CD8-positive, alpha-beta memory T cell (primary cell): ENCODE results near the gene LAMB3. TPM values are rescaled to one million over a fixed set of nuclear protein-coding genes. Genes with fewer than 3 reads are reported as not detected.

Experiments
- CTCF ChIA-PET: fragments of 350-600 bp; sonication (Branson Sonifier 250); formaldehyde crosslinking; loops from one replicate; lab custom pipeline; 2021; ENCODE audit warnings: antibody characterized with exemption; lab: Charles Lee
- POLR2A ChIA-PET: fragments of 350-600 bp; sonication (Branson Sonifier 250); formaldehyde crosslinking; loops from one replicate; lab custom pipeline; 2021; ENCODE audit warnings: antibody characterized with exemption; lab: Charles Lee
- DNase-seq, 5 donors: peaks; one replicate each; pipeline versions ENCODE4 v3.0.0 to v3.0.0-alpha.2; 2020 to 2022; ENCODE audit warnings: mixed read lengths in 1 of 5
- H3K27ac ChIP-seq: one replicate; pipeline ENCODE4 v1.7.0; 2013; ENCODE audit warnings: low read depth, mild to moderate bottlenecking, low read length, moderate library complexity
- H3K27me3 ChIP-seq: 2 replicates; pipeline ENCODE4 v1.7.0; 2013; ENCODE audit warnings: low read length, mild to moderate bottlenecking; ENCODE audit not compliant: insufficient read depth, poor library complexity, severe bottlenecking
- H3K36me3 ChIP-seq: 2 replicates; pipeline ENCODE4 v1.7.0; 2013; ENCODE audit warnings: mild to moderate bottlenecking, low read length, moderate library complexity; ENCODE audit not compliant: insufficient read depth
- H3K4me1 ChIP-seq: 2 replicates; pipeline ENCODE4 v1.7.0; 2013; ENCODE audit warnings: mild to moderate bottlenecking, low read length, moderate library complexity; ENCODE audit not compliant: insufficient read depth
- H3K4me3 ChIP-seq: 2 replicates; pipeline ENCODE4 v1.7.0; 2013; ENCODE audit warnings: mild to moderate bottlenecking, low read length
- H3K9me3 ChIP-seq: 2 replicates; pipeline ENCODE4 v1.7.0; 2013; ENCODE audit warnings: mild to moderate bottlenecking, low read length
- H3K27ac Mint-ChIP-seq, 8 donors: one replicate each; pipeline ENCODE4 v1.8.0; 2020 to 2021; ENCODE audit warnings: mixed read lengths in 8 of 8, mild to moderate bottlenecking in 6 of 8, inconsistent platforms in 3 of 8, moderate library complexity in 3 of 8
- H3K27me3 Mint-ChIP-seq, 2 donors: one replicate each; pipeline ENCODE4 v1.8.0; 2020 to 2021; ENCODE audit warnings: mixed read lengths in 2 of 2, mild to moderate bottlenecking in 1 of 2, moderate library complexity in 1 of 2
- H3K36me3 Mint-ChIP-seq, 3 donors: one replicate each; pipeline ENCODE4 v1.8.0; 2020 to 2021; ENCODE audit warnings: mixed read lengths in 3 of 3, inconsistent platforms in 1 of 3, mild to moderate bottlenecking in 1 of 3
- H3K4me1 Mint-ChIP-seq, 3 donors: one replicate each; pipeline ENCODE4 v1.8.0; 2020 to 2021; ENCODE audit warnings: mixed read lengths in 3 of 3, inconsistent platforms in 1 of 3, mild to moderate bottlenecking in 1 of 3
- H3K4me3 Mint-ChIP-seq, 7 donors: one replicate each; pipeline ENCODE4 v1.8.0; 2020 to 2021; ENCODE audit warnings: mixed read lengths in 7 of 7, mild to moderate bottlenecking in 6 of 7, moderate library complexity in 4 of 7, inconsistent platforms in 2 of 7
- H3K9me3 Mint-ChIP-seq, 5 donors: one replicate each; pipeline ENCODE4 v1.8.0; 2020 to 2022; ENCODE audit warnings: mixed read lengths in 5 of 5, mild to moderate bottlenecking in 3 of 5, moderate library complexity in 2 of 5, inconsistent platforms in 1 of 5
- polyA plus RNA-seq: library from polyadenylated mRNA; unstranded; fragments of 300-500 nt; fragmentation: Illumina TruSeq; gene quantifications from one replicate; pipeline ENCODE4 v1.2.3, GENCODE V29; 2021
- total RNA-seq, 2 experiments: library from RNA; stranded (reverse); gene quantifications; one replicate each; pipeline ENCODE4 v1.2.3, GENCODE V29; 2021

The LAMB3 gene
- total and polyA plus RNA-seq, 3 experiments from 2014 or later = 0.28 to 1.3 (median 0.92) TPM

GRCh38 chr1:209589440-209589839, 62.8 kb downstream of the LAMB3 start:
- POLR2A ChIA-PET = no interaction called here
- H3K4me1 ChIP-seq = no peaks in the 10 kb centered on the region
- Mint-ChIP-seq H3K4me3 (no peak overlapping the region), H3K9me3 (no peaks in the 10 kb centered on the region), H3K27me3 (peaks cover 25 to 77% of the 10 kb centered on the region in 2 donors), H3K36me3 (no peaks in the 10 kb centered on the region), H3K27ac (no peak overlapping the region), H3K4me1 (no peaks in the 10 kb centered on the region)
- H3K9me3 ChIP-seq = no peaks in the 10 kb centered on the region
- H3K27me3 ChIP-seq = no peaks in the 10 kb centered on the region
- H3K27ac ChIP-seq = no peak overlapping the region
- no peak for DNase-seq
- H3K36me3 ChIP-seq = no peaks in the 10 kb centered on the region
- no peak overlapping the region for H3K4me3 ChIP-seq
- CTCF ChIA-PET = interaction anchor here (1.2 kb wide), 1 partner anchor 12 kb away, joined by 6 read pairs; no protein-coding TSS in a partner anchor

DNA sequence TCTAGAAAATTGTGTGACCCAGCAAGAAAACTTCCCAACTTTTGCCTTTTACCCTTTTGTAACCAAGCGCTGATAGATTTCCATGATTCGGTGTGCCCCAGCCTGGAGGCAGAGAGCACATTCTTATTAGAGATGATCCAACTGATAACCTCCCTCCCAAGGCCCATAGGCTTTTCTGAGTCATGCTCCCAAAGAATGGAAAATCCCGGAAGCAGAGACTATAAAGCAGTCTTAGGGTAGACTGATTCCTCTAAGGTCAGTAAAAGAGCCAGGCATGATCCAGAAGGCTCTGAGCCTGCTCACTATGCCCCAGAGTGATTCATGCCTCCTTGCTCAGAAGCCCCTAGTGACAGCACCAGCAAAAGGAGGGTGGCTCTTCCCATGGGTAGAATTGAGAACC, 64.4 kb downstream of the LAMB3 start:
- no peaks in the 10 kb centered on the region for H3K9me3 ChIP-seq
- H3K36me3 Mint-ChIP-seq = no peaks in the 10 kb centered on the region
- no peak for DNase-seq

GRCh38 chr1:209586221-209586740, 65.9 kb downstream of the LAMB3 start:
- H3K4me3 ChIP-seq = no peak overlapping the region
- DNase-seq = no peak
- Mint-ChIP-seq H3K4me1 (no peaks in the 10 kb centered on the region), H3K9me3 (no peaks in the 10 kb centered on the region), H3K36me3 (no peaks in the 10 kb centered on the region), H3K4me3 (no peak overlapping the region), H3K27me3 (peaks cover 13 to 54% of the 10 kb centered on the region in 2 donors), H3K27ac (peak overlapping the region in 1 of 8 donors; percentile 9)
- H3K27me3 ChIP-seq = no peaks in the 10 kb centered on the region
- no peaks in the 10 kb centered on the region for H3K4me1 ChIP-seq
- POLR2A ChIA-PET = no interaction called here
- CTCF ChIA-PET = interaction anchor here (1.7 to 2.5 kb wide), 2 partner anchors 9 to 17 kb away, joined by 4 to 7 read pairs; no protein-coding TSS in a partner anchor
- no peak overlapping the region for H3K27ac ChIP-seq
- H3K36me3 ChIP-seq = no peaks in the 10 kb centered on the region
- no peaks in the 10 kb centered on the region for H3K9me3 ChIP-seq

More for the DNA sequence above, 64.4 kb downstream of the LAMB3 start:
- H3K4me1 ChIP-seq = no peaks in the 10 kb centered on the region
- POLR2A ChIA-PET = no interaction called here
- H3K4me3 Mint-ChIP-seq = no peak overlapping the region
- no peaks in the 10 kb centered on the region for H3K9me3 Mint-ChIP-seq
- H3K27me3 ChIP-seq = no peaks in the 10 kb centered on the region
- H3K4me1 Mint-ChIP-seq = no peaks in the 10 kb centered on the region
- H3K4me3 ChIP-seq = no peak overlapping the region
- no peaks in the 10 kb centered on the region for H3K36me3 ChIP-seq
- no peak overlapping the region for H3K27ac ChIP-seq
- H3K27ac Mint-ChIP-seq = no peak overlapping the region
- CTCF ChIA-PET = interaction anchor here (1.7 kb wide), 1 partner anchor 18 kb away, joined by 4 read pairs; no protein-coding TSS in a partner anchor
- peaks cover 15 to 66% of the 10 kb centered on the region in 2 donors for H3K27me3 Mint-ChIP-seq

DNA sequence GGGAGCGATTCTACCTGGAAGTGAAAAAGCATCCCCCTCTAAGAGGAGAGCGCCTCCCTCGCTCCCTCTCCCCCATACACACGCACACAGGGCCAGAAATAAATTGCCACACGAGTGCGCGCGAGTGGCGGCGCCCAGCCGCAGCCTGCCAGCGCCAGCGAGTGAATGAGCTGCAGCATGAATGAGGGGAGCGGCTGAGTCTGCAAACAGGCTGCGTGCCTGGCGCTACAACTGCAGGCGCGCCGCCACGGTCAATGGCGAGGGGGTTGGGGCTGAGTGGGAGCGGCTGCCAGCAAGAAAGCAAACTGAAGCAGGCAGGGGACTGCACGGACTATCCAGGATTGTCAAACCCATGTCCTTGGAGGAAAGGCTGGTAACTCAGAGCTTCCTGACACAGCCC, 66.6 kb downstream of the LAMB3 start:
- CTCF ChIA-PET = interaction anchor here (1.0 to 2.5 kb wide), 3 partner anchors 9 to 238 kb away, joined by 3 to 7 read pairs (median 3); no protein-coding TSS in a partner anchor
- Mint-ChIP-seq H3K4me1 (no peaks in the 10 kb centered on the region), H3K27me3 (peaks cover 13 to 48% of the 10 kb centered on the region in 2 donors), H3K4me3 (peak overlapping the region in 1 of 7 donors; percentile 27), H3K36me3 (no peaks in the 10 kb centered on the region), H3K27ac (peak overlapping the region in 1 of 8 donors; percentile 9), H3K9me3 (no peaks in the 10 kb centered on the region)
- no peaks in the 10 kb centered on the region for H3K27me3 ChIP-seq
- no peak overlapping the region for H3K27ac ChIP-seq
- no peak for DNase-seq
- no peaks in the 10 kb centered on the region for H3K36me3 ChIP-seq
- no peak overlapping the region for H3K4me3 ChIP-seq
- H3K4me1 ChIP-seq = no peaks in the 10 kb centered on the region
- POLR2A ChIA-PET = no interaction called here
- H3K9me3 ChIP-seq = no peaks in the 10 kb centered on the region

GRCh38 chr1:209585197-209585596, 67.0 kb downstream of the LAMB3 start:
- Histone ChIP-seq H3K36me3 (no peaks in the 10 kb centered on the region), H3K4me3 (no peak overlapping the region), H3K27ac (no peak overlapping the region), H3K4me1 (no peaks in the 10 kb centered on the region), H3K27me3 (no peaks in the 10 kb centered on the region), H3K9me3 (no peaks in the 10 kb centered on the region)
- no peak for DNase-seq
- Mint-ChIP-seq H3K27ac (no peak overlapping the region), H3K27me3 (peaks cover 13 to 43% of the 10 kb centered on the region in 2 donors), H3K36me3 (no peaks in the 10 kb centered on the region), H3K4me1 (no peaks in the 10 kb centered on the region), H3K4me3 (no peak overlapping the region), H3K9me3 (no peaks in the 10 kb centered on the region)
- CTCF ChIA-PET = interaction anchor here (1.0 to 2.5 kb wide), 4 partner anchors 8 to 238 kb away, joined by 3 to 7 read pairs (median 4); no protein-coding TSS in a partner anchor
- POLR2A ChIA-PET = interaction anchor here (0.6 kb wide), 1 partner anchor 956 kb away, joined by 3 read pairs; no protein-coding TSS in a partner anchor

GRCh38 chr1:209584231-209584672, 68.0 kb downstream of the LAMB3 start:
- H3K4me3 Mint-ChIP-seq = no peak overlapping the region
- no peak overlapping the region for H3K27ac ChIP-seq
- no peaks in the 10 kb centered on the region for H3K9me3 Mint-ChIP-seq
- H3K9me3 ChIP-seq = no peaks in the 10 kb centered on the region
- peaks cover 13 to 34% of the 10 kb centered on the region in 2 donors for H3K27me3 Mint-ChIP-seq
- no peaks in the 10 kb centered on the region for H3K4me1 ChIP-seq
- no peak for DNase-seq
- no peaks in the 10 kb centered on the region for H3K4me1 Mint-ChIP-seq
- no peak overlapping the region for H3K4me3 ChIP-seq
- H3K27ac Mint-ChIP-seq = no peak overlapping the region
- CTCF ChIA-PET = interaction anchor here (1.2 to 2.5 kb wide), 2 partner anchors 7 to 17 kb away, joined by 4 to 7 read pairs; no protein-coding TSS in a partner anchor
- no peaks in the 10 kb centered on the region for H3K27me3 ChIP-seq
- H3K36me3 ChIP-seq = no peaks in the 10 kb centered on the region
- POLR2A ChIA-PET = no interaction called here
- no peaks in the 10 kb centered on the region for H3K36me3 Mint-ChIP-seq

GRCh38 chr1:209583408-209583807, 68.8 kb downstream of the LAMB3 start, which contains the start of gene CAMK1G:
CAMK1G (plus strand) TSS chr1:209583714; CDS start chr1:209594984, 11,270 bp downstream.
- no peaks in the 10 kb centered on the region for H3K4me1 Mint-ChIP-seq
- CTCF ChIA-PET = interaction anchor here (1.4 kb wide), 1 partner anchor 14 kb away, joined by 4 read pairs; no protein-coding TSS in a partner anchor
- no peak for DNase-seq
- Histone ChIP-seq H3K36me3 (no peaks in the 10 kb centered on the region), H3K9me3 (no peaks in the 10 kb centered on the region), H3K27me3 (no peaks in the 10 kb centered on the region), H3K4me1 (no peaks in the 10 kb centered on the region), H3K27ac (no peak within 1 kb of the TSS), H3K4me3 (no peak within 1 kb of the TSS)
- no peaks in the 10 kb centered on the region for H3K9me3 Mint-ChIP-seq
- no peak within 1 kb of the TSS for H3K4me3 Mint-ChIP-seq
- peaks cover 13 to 26% of the 10 kb centered on the region in 2 donors for H3K27me3 Mint-ChIP-seq
- no peak within 1 kb of the TSS for H3K27ac Mint-ChIP-seq
- POLR2A ChIA-PET = no interaction called here
- no peaks in the 10 kb centered on the region for H3K36me3 Mint-ChIP-seq

- Mint-ChIP-seq H3K27me3 (peaks cover 3 to 9% of the 10 kb centered on the region in 2 donors), H3K27ac (no peak overlapping the region), H3K4me1 (peaks cover 0 to 1% (median 0%) of the 10 kb centered on the region in 3 donors), H3K36me3 (no peaks in the 10 kb centered on the region), H3K9me3 (no peaks in the 10 kb centered on the region), H3K4me3 (no peak overlapping the region)
- Histone ChIP-seq H3K36me3 (no peaks in the 10 kb centered on the region), H3K27ac (no peak overlapping the region), H3K9me3 (no peaks in the 10 kb centered on the region), H3K27me3 (no peaks in the 10 kb centered on the region), H3K4me3 (no peak overlapping the region), H3K4me1 (no peaks in the 10 kb centered on the region)
- ChIA-PET POLR2A (no interaction called here), CTCF (no interaction called here)
- DNase-seq = no peak
Observed at GRCh38 chr1:209580577-209580976, 71.6 kb downstream of the LAMB3 start.
